Activated CD4-positive, alpha-beta T cell treated with anti-CD3 and anti-CD28 coated beads, Interleukin-2, amount 50 U/mL, for 4 hours (primary cell): ENCODE results near the gene CAMK2N2.

Source experiments
- DNase-seq, 2 experiments: peaks; one replicate each; pipeline ENCODE4 v3.0.0-alpha.2; 2020

The CAMK2N2 gene

DNA sequence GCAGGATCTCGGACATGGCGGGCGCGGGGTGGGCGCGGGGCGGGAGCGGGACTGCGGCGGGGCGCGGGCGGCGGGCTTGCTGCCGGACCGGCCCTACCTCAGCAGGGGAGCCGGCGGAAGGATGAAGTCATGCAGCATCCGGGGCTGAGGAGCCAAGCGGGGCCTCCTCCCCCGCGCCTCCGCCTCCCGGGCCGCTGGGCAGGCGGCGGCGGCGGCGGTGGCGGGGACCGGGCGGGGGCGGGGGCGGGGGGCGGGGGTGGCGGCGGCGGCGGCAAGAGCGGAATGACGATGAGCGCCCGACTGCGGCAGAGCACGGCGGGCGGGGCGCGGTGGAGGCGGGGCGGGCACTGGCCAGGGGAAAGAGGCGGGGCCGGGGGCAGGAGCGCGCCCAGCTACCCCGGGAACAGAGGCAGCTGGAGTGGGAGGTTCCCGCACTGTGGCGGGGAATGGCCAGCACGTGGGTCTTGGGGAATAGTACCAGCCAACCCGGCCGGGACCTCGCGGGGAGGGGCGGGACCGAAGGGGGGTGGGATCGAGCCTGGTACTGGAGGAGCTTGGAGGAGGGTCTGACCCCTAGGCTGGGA lies at the start of gene CAMK2N2:
Gene CAMK2N2 (minus strand): TSS at position 284 of the 584 bp plus-strand sequence. CDS start 268 bp downstream, at position 16.
- peak; percentile 34 to 39 for DNase-seq

- DNase-seq = no peak
Measured at GRCh38 chr3:184308744-184309143, 47.4 kb upstream of the CAMK2N2 start.

- no peak for DNase-seq
Measured at GRCh38 chr3:184307915-184308314, 46.6 kb upstream of the CAMK2N2 start.

DNA sequence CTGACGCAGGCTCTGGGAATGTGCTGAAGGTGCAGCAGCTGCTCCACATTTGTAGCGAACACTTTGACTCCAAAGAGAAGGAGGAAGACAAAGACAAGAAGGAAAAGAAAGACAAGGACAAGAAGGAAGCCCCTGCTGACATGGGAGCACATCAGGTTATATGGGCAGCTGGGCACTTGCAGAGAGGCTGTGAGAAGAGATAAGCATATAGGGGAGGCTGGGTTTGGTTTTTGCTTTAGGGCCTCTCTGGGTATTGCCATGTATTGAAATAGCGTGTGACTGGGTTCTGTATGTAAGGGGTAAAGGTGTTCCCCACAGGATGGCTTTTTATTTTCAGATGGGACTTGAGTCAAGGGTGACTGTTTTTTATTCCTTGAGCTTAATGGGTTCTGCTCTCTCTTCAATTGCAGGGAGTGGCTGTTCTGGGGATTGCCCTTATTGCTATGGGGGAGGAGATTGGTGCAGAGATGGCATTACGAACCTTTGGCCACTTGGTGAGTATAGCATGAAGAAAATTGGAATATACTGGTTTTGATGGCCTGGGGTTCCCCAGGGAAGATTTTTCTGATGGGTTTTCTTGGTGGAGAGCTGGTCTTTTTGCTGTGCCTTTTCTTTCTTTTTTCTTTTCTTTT lies 45.1 kb upstream of the CAMK2N2 start:
- DNase-seq = no peak

GRCh38 chr3:184305577-184305976 lies 44.2 kb upstream of the CAMK2N2 start:
- no peak for DNase-seq

- DNase-seq = no peak
Measured at GRCh38 chr3:184300378-184300720, 39.0 kb upstream of the CAMK2N2 start.

GRCh38 chr3:184299488-184300377 lies 38.4 kb upstream of the CAMK2N2 start:
- no peak for DNase-seq

DNA sequence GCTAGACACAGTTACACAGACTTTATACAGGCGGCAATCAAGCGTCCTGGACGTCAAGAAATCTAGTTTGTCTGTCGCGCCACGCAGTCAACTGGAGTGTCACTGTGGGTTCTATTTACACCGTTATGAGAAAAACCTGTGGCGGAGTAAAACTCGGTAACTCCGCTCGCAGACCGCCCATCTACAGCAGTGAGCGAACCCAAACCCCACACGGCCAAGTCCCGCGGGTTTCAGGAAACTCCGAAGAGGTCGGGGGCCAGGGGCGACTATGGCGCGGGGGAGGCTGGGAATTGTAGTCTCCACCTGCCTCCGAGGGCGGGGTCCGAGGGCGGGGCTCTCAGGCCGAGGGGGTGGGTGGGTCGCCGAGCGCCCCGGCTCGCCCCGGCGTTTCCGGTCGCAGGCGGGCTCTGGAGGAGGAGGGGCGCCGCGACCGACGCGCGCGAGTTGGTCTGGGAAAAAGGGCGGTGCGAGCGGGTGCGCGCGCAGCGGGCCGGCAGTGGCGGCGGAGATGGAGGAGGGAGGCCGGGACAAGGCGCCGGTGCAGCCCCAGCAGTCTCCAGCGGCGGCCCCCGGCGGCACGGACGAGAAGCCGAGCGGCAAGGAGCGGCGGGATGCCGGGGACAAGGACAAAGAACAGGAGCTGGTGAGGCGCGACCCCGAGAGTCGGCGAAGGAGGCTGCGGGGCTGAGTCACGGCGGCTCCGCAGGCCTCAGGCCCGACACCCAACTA lies 37.6 kb upstream of the CAMK2N2 start, which contains the start of gene PSMD2:
Gene PSMD2 (plus strand): TSS at position 483 of the 729 bp plus-strand sequence. CDS start 26 bp downstream, at position 509.
- peak; percentile 98 to 99 for DNase-seq

DNA sequence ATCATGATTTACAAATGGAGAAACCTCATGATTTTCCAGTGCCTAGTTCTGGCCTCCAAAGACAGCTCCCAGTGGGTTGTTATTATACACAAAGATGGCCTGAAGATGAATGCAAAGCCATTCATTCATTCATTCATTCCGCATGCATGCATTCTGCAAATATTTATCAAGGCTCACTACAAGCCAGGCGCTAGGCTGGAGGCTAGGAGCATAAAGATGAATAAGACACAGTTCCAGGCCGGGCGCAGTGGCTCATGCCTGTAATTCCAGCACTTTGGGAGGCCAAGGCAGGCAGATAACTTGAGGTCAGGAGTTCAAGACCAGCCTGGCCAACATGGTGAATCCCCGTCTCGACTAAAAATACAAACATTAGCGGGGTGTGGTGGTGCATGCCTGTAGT lies 35.3 kb upstream of the CAMK2N2 start:
- DNase-seq = no peak

DNA sequence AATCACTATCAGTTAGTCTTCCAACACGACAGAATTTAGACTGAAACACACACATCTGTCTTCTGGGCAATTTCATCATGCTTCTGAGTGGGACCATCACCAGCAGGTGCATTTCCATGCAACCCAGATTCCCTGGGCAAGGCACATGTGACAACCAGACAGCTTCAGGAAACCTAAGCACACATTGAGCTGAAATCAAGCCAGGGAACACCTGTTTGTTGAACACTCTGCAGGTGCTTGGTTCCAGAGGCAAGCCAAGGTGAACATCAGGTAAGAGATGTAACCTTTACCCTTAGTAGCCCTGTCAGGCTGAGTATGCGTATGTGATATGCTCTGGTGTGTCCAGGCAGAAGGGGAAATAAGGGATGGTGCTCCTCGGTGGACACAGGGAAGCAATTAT lies 34.4 kb upstream of the CAMK2N2 start:
- no peak for DNase-seq

DNA sequence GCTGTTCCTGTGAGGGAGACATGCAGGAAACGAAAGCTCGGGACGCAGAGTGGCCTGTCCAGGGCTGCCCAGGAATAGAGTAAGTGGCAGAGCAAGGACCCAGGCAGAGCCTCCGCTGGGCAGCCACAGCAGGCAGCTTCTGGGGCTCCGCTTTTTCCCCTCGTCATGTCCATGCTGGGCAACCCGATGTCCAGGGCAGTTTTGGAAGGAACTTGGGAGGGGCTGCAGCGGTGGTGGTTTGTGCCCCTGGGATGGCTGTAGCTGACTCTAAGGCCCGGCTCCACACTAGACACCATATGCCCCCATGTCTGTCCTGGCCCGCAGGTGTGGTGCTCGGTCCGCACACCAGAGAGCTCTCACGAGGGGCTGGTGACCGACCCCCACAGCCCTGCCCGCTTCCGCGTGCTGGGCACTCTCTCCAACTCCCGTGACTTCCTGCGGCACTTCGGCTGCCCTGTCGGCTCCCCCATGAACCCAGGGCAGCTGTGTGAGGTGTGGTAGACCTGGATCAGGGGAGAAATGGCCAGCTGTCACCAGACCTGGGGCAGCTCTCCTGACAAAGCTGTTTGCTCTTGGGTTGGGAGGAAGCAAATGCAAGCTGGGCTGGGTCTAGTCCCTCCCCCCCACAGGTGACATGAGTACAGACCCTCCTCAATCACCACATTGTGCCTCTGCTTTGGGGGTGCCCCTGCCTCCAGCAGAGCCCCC lies 30.5 kb upstream of the CAMK2N2 start:
- DNase-seq = no peak

DNA sequence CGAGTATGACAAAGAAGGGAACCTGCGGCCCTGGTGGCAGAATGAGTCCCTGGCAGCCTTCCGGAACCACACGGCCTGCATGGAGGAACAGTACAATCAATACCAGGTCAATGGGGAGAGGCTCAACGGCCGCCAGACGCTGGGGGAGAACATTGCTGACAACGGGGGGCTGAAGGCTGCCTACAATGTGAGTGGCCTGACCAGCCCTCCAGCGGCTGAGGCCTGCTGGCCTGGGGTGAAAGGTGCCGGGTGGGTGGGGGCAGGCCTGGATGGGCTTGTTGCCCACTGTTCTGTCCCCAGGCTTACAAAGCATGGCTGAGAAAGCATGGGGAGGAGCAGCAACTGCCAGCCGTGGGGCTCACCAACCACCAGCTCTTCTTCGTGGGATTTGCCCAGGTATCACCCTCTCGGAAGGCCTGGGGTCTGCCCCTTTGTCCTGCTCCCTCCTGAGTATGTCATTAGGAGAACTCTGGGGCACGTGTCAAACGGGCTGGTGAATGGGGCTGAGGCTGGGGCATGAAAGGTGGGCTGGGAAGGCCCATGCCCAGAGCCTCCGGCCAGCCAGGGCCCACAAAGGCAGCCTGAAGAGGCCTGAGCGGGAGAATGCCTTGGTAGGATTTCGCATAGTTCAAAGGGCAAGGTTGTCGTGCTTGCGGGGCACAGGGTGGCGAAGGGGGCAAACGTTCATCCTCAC lies 29.8 kb upstream of the CAMK2N2 start:
- no peak for DNase-seq

- no peak for DNase-seq
Measured at GRCh38 chr3:184290331-184290730, 29.0 kb upstream of the CAMK2N2 start.

GRCh38 chr3:184289426-184289938 lies 28.1 kb upstream of the CAMK2N2 start:
- DNase-seq = peak; percentile 58

GRCh38 chr3:184284696-184285095 lies 23.3 kb upstream of the CAMK2N2 start:
- DNase-seq = peak in 1 of 2 experiments; percentile 28

DNA sequence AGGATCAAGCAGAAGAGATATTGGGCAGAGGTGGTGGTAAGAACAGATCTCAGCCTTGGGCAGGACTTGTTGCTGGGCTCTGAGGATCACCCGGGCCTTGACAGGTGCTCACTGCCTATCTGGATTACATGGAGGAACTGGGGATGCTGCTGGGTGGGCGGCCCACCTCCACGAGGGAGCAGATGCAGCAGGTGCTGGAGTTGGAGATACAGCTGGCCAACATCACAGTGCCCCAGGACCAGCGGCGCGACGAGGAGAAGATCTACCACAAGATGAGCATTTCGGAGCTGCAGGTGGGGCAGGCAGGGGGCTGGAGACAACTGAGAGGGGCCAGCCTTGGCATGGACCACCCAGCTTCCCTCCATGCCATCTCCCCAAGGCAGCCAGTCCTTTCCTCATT lies 22.3 kb upstream of the CAMK2N2 start:
- no peak for DNase-seq

DNA sequence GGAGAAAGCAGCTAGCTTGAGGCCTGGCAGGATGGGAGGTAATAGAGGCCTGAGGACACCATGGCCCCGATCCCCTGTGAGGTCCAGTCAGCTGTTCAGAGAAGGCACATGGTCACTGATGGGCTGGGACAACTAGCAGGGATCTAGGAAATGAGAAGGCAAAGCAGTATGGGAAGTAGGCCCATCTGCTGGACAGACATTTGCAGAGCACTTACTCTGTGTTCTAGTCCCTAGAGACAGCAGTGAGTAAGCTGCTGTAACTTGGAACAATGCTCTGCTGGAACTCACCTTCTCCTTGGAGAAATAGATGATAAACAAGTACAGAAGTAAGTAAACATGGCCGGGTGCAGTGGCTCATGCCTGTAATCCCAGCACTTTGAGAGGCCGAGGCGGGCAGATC lies 21.6 kb upstream of the CAMK2N2 start:
- DNase-seq = no peak

DNA sequence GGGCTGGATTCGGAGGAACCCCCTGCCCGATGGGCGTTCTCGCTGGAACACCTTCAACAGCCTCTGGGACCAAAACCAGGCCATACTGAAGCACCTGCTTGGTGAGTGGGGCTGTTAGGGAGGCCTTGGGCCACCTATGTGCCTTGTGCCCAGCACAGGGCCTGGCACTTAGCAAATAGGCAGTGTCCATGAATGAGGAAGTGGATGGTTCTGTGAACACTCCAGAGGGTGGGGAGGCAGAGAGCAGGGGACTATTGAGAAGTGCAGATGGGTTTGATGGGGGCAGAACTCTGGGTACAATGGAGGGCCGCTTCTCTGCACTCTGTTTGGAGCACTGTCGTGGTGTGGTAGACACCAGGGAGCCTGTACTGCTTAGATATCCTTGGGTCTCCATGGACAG lies 16.0 kb upstream of the CAMK2N2 start:
- DNase-seq = no peak

- DNase-seq = no peak
Measured at GRCh38 chr3:184275961-184276910, 14.9 kb upstream of the CAMK2N2 start, which contains the start of gene ECE2. ECE2 (plus strand) TSS chr3:184276022; CDS start chr3:184276154, 132 bp downstream.

GRCh38 chr3:184275381-184275701 lies 14.0 kb upstream of the CAMK2N2 start:
- no peak for DNase-seq
